Measurements from ENCODE around the gene EYA2.
A peak's percentile ranks its signal among the peaks of the same experiment; 100 is the strongest.
"Not testable (repeated sequence)": the region's sequence is repeated elsewhere in the genome, so short reads cannot be mapped to it uniquely, and the experiment has no call there.

Gene EYA2

GRCh38 chr20:46959821-46960220 lies 65.2 kb downstream of the EYA2 start:
- no peak for DNase-seq

- no peak for DNase-seq
Measured at GRCh38 chr20:46960536-46960935, 65.9 kb downstream of the EYA2 start.

DNA sequence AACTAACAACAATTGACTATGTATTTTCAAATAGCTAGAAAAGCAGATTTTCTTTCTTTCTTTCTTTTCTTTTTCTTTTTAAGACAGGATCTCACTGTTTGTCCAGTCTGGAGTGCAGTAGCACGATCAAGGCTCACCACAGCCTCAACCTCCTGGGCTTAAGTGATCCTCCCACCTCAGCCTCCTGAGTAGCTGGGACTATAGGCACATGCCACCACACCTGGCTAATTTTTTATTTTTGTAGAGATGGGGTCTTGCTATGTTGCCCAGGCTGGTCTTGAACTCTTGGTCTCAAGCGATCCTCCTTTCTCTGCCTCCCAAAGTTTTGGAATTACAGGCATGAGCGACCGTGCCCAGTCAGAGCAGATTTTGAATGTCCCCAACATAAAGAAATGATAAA lies 67.3 kb downstream of the EYA2 start:
- not testable (repeated sequence) for DNase-seq

GRCh38 chr20:46962452-46963195 lies 68.0 kb downstream of the EYA2 start:
- DNase-seq, result no peak

DNA sequence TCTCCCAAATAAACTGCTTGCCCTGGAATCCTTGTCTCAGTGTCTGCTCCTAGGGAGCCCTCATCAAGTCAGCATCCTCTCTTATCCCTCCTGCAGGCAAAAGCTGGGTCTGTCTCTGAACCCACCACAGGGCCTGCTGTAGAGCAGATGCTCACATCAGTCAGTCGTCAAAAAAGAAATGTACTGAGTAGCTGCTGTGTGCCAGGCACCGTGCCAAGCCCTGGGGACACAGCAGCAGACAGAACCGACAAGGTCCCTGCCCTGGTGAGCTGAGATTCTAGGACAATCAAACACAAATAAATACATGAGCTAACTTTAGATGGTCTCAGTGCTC lies 68.5 kb downstream of the EYA2 start:
- peak; percentile 49 for DNase-seq

DNA sequence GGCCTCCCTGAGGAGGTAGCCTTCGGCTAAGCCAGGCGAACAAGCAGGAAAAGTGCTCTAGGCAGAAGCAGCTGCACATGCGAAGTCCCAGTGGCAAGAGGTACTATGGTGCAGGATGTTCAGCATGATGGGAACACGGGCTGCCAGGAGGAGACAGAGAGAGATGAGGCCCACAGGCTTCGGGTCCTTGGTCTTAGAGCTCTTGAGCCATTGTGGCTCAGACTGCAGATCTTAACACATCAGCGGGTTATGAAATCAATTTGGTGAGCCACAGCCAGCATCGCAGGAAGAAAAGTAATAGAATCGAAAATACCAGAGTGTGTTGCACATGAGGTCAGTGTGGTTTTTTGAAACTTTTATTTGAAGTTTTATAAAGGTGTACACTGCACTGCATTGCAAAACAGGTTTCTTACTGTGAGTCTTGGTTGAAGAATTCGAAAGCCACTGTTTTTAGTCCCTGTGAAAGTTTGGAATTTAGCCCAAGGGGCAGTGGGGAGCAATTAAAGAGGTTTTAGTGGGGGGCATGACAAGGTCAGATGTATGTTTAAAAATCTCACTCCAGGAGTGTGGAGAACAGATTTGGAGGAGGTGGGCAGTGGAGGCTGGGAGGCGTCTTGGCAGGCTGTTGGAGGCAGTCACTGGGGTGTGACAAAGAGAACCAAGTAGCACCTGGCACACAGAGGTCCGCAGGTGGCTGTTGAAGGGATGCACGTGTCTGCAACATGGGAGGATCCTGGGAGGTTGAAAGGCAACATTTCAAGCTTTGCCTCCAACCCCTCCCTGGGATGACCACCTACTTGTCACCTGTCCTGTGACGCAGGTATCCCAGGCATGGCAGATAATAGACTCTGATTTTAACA lies 69.3 kb downstream of the EYA2 start:
- DNase-seq, result peak; percentile 67

DNA sequence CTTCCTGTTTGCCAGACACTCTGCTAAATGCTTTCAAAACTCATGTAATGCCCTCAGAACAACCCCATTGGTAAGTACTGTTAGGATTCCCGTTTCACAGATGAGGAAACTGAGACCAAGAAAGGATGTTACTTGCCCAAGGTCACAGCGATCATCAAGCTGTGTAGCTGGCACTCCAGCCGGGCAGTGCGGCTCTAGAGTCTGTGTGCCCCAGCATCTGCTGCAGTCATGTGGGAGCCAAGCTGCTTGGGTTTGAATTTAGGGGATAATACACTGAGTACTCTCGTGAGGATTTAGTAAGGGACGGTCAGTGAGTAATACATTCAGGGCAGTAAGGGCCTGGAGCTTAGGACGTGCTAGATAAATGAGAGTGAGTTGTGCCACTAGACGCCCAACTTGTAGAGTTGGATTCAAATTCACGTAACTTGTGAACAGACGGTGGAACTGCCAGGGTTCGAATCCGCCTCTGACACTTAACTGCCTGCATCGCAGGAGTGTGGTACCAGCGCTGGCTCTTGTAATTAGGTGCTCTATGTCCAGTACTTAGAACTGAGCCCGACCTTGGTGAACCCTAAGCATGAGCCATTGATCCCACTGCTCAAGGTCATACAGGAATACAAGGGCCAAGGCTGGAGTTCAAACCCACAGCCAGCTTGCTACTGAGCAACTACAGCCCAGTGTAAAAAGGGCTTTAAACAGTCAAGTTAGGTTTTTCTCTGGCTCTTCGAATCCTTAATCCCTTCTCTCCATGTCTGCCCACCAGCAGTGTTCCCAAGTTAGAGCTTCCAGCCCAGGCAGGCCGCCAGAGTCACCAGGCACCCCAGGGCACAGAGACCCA lies 70.2 kb downstream of the EYA2 start:
- DNase-seq, result no peak

DNA sequence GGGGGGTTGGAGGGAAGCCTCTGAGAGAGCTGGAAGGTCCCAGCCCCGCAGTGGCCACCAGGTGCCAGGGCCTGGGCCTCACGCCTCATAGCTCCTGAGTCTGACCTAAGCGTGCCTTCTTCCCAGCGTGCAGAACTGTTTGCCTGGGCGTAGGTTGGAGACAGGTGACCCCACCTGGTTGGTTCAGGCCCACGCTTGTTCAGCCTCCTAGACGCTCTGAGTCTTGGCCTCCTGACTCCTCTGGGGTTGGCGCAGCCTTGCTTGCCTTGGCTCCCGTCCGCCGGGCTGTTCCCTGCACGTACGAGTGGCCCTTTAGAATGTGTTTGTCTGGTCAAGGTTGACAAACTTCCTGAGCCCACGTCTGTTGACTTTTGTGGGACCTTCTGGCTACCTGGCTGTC lies 70.8 kb downstream of the EYA2 start:
- DNase-seq, result no peak

DNA sequence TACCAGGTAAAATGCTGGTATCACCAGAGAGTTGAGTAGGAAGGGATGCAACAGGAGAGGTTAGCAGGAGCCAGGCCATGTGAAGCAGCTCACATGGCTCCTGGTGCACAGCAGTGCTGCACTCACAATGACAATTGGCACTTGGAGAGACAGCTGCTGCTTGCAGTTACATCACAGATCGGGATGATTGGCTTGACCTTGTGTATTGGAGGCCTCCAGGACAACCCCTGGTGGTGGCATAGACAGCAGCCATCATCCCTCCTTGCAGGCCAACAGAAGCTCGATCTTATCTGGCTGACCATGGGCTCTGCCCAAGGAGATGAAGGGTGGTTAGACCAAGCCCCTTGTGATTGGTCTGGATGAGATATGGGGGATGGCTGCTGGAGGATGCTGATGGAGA lies 73.0 kb downstream of the EYA2 start:
- no peak for DNase-seq

- DNase-seq, result peak; percentile 81
Measured at GRCh38 chr20:46970937-46971630, 76.4 kb downstream of the EYA2 start.

- DNase-seq, result peak; percentile 86
Measured at GRCh38 chr20:46973766-46974165, 79.1 kb downstream of the EYA2 start.

DNA sequence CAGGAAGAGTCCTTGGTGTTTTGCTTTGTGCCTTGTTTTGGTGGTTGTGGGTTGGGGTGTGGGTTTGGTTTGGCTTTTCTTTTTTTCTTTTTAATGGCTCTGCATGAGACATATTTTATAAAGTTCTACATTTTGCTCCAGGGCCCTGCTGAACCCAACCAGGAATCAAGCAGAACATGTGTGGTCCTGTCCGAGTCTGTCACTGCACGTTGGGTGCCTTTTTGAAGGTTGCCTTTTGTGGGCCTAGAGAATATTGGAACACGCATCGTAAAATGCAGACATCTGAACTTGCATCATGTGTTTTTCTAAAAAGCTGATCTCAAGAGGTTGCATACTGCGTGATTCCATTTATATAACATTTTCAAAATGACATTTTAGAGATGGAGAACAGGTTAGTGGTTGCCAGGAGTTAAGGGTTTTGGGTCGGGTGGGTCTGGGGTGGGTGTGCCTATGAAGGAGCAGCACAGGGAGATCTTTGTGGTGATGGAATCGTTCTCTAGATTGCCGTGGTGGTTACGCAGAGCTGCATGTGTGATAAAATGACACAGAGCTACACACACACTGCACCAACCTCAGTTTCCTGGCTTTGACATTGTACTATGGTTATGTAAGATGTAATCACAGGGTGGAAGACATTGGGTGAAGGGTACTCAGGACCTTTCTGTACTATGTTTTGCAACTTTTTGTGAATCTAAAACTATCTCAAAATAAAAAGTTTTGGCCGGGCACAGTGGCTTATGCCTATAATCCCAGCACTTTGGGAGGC lies 80.2 kb downstream of the EYA2 start:
- no peak for DNase-seq

DNA sequence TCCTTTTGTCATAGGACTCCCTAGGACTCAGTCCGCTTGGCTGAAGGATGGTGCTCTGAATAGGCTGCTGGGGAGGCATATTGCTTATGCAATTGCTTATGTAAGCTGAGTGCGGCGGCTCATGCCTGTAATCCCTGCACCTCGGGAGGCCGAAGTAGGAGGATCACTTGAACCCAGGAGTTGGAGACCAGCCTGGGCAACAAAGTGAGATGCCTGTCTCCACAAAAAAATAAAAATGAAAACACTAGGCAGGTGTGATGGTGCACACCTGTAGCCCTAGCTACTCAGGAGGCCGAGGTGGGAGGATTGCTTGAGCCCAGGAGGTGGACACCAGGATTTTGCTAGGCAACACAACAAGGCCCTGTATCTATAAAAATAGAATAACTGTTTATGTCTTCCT lies 81.3 kb downstream of the EYA2 start:
- DNase-seq, result no peak

- no peak for DNase-seq
Measured at GRCh38 chr20:46977204-46977603, 82.6 kb downstream of the EYA2 start.

DNA sequence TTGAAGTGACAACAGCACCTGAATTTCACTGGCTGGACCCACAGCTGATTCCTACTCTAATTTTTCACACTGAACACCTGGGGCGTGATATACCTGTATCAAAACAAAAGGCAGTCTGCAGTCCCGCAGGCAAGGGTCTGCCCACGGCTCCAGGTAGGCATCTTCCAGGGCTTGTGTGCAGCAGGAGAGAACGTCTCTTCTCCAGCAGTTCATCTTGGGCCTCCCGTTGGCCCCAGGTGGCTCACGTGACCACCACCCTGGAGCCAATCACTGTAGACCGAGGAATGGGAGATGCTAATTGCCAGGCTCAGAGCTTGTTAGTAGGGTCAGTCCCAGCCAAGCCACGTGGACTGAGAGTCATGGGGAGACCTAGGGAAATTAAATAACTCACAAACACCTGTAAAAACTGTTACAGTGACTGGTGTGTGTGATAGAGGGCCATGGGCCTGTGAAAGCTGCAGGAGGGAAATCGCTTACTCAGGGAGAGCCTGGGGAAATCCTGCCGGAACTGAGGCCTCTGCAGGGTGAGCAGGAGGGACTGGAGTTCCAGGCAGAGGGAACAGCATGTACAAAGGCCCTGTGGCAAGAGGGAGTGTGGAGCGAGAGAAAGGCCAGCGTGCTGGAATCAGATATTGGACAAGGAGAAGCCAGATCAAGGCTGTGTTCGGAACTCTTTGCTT lies 83.4 kb downstream of the EYA2 start:
- DNase-seq, result no peak

GRCh38 chr20:46978951-46979491 lies 84.4 kb downstream of the EYA2 start:
- DNase-seq, result peak; percentile 100

DNA sequence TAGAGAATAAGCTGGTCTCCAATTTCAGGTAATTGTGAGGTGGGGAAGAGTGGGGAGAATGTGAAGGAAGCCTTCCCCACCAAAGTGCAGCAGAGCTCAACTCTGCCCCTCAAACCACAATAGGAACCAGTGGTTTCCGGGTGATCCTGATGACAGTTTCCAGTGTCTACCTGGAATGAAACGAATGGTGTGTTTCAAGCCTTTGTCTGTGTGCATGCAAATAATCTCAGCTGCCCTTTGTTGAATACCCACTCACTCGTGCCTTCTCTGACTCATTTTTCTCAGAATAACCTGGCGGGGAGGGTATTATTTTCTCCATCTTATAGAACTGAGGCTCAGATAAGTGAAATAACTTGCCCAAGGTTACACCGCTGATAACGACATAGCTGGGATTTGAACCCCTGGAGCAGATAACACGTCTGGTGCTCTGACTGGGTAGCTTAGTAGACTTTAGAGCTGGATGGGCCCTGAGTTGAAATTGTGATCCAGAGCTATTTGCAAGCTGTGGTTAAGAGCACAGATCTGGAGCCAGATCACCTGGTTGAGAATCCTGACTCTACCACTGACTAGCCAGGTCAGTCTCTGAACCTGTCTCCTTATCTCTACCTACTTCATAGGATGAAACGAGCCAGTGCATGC lies 85.1 kb downstream of the EYA2 start:
- DNase-seq, result no peak

DNA sequence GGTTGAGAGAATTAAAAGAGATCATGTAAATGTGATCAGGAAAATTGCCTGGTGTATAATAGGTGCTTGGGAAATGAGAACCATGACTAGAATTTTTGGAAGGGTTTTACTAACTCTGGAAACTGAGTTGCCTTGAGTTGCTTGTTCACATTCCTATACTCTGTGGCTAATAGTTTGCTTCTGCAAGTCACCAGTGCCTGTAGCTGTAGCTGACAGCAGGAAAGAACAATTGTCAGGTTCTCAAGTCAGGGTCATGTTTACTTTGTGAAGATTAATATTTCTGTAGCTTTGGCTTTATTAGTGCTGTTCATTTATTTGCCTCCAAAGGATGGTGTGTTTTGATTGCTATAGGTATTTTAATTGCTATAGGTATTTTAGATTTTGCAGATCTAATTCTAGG lies 86.5 kb downstream of the EYA2 start:
- no peak for DNase-seq

DNA sequence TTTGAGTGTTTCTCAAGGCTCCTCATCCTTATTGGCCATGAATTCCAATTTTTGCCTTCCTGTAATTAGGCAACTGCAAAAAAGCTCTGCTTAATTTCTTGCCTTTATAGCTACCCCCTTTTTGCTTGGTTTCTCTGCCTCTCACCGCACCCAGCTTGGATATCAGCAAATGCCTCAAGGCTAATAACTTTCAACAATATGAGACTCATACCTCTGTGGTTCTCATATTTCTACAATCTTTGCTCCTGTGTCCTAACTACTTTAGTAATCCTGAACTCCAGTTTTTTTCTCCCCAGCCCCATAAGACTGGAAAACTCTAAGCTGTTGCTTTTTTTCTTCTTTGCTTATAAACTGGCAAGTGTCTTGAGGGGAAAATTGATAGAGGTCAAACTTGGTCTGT lies 88.8 kb downstream of the EYA2 start:
- DNase-seq, result no peak

GRCh38 chr20:46984405-46984804 lies 89.8 kb downstream of the EYA2 start:
- DNase-seq, result no peak

DNA sequence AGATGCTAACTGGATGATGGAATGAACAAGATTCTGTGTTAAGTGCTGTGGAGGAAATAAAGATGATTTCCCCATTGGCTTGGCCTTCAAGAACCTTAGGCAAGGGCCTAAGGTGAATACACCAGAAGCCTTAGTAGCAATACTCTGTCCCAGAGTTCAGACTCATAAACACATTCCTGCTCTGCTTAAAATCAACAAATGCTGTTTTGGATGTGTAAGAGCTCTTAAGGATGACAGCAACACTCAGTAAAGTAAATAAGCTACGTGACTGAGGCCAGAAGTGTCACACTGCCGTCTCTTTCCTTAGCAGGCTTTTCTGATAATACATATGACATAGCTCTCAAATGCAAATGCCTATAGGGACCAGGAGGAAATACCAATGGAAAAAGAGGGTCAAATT lies 90.6 kb downstream of the EYA2 start:
- DNase-seq, result no peak
